ENCODE measurements around the gene GEMIN2.
"Not testable (repeated sequence)": the region's sequence is repeated elsewhere in the genome, so short reads cannot be mapped to it uniquely, and the experiment has no call there.

Gene GEMIN2

DNA sequence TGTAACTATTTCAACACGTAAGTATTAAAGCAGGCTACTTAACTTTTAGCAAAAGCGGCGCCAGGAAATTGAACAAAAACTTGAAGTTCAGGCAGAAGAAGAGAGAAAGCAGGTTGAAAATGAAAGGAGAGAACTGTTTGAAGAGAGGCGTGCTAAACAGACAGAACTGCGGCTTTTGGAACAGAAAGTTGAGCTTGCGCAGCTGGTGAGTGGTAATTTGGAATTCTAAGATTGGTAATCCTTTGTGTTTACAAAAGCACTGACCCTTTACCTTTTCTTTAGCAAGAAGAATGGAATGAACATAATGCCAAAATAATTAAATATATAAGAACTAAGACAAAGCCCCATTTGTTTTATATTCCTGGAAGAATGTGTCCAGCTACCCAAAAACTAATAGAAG, 64.9 kb downstream of the GEMIN2 start:
- no peak for DNase-seq

DNA sequence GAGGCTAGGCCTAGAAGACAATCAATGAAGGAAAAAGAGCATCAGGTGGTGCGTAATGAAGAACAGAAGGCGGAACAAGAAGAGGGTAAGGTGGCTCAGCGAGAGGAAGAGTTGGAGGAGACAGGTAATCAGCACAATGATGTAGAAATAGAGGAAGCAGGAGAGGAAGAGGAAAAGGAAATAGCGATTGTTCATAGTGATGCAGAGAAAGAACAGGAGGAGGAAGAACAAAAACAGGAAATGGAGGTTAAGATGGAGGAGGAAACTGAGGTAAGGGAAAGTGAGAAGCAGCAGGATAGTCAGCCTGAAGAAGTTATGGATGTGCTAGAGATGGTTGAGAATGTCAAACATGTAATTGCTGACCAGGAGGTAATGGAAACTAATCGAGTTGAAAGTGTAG, 66.4 kb downstream of the GEMIN2 start:
- DNase-seq: no peak

DNA sequence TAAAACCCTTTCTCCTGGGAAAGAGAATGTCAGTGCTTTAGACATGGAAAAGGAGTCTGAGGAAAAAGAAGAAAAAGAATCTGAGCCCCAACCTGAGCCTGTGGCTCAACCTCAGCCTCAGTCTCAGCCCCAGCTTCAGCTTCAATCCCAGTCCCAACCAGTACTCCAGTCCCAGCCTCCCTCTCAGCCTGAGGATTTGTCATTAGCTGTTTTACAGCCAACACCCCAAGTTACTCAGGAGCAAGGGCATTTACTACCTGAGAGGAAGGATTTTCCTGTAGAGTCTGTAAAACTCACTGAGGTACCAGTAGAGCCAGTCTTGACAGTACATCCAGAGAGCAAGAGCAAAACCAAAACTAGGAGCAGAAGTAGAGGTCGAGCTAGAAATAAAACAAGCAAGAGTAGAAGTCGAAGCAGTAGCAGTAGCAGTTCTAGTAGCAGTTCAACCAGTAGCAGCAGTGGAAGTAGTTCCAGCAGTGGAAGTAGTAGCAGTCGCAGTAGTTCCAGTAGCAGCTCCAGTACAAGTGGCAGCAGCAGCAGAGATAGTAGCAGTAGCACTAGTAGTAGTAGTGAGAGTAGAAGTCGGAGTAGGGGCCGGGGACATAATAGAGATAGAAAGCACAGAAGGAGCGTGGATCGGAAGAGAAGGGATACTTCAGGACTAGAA, 67.0 kb downstream of the GEMIN2 start:
- DNase-seq: no peak

DNA sequence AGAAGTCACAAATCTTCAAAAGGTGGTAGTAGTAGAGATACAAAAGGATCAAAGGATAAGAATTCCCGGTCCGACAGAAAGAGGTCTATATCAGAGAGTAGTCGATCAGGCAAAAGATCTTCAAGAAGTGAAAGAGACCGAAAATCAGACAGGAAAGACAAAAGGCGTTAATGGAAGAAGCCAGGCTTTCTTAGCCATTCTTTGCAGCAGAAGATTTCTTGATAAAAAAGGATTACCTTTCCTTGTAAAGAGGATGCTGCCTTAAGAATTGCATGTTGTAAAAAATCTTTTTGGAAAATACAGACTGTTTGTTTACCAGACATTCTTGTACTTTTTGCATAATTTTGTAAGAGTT, 67.5 kb downstream of the GEMIN2 start:
- no peak for DNase-seq

- DNase-seq: no peak
Measured at GRCh38 chr14:39182770-39183684, 68.9 kb downstream of the GEMIN2 start.

DNA sequence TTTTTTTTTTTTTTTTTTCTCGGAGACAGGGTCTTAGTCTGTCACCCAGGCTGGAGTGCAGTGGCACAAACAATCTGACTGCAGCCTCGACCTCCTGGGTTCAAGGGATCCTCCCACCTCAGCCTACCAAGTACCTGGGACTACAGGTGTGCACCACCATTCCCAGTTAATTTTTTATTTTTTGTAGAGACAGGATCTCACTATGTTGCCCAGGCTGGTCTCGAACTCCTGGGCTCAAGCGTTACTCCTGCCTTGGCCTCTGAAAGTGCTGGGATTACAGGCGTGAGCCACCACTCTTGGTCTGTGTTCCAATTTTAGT, 69.5 kb downstream of the GEMIN2 start:
- DNase-seq: not testable (repeated sequence)

DNA sequence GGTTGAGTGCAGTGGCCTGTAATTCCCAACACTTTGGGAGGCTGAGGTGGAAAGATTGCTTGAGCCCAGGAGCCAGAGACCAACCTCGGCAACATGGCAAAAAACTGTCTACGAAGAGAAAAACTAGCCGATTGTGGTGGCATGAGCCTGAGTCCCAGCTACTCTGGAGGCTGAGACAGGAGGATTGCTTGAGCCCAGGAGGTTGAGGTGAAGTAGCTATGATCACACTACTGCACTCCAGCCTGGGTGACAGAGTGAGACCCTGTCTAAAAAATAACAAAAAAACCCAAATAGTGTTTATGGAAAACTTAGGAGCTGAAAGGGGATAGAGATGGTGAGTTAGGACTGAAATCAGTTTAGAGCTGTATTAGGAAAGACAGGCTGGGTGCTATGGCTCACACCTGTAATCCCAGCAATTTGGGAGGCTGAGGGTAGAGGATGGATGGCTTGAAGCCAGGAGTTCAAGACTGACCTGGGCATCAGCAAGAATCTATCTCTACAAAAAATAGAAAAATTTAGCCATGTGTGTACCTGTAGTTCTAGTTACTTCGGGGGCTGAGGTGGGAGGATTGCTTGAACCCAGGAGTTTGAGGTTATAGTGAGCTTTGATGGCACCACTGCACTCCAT, 70.6 kb downstream of the GEMIN2 start:
- DNase-seq: no peak

GRCh38 chr14:39185256-39186049, 71.3 kb downstream of the GEMIN2 start:
- DNase-seq: no peak
